EL (cell line): ENCODE data around the gene UCP1.
A peak's percentile ranks its signal among the peaks of the same experiment; 100 is the strongest.

Source experiments
- DNase-seq: peaks from one replicate; pipeline ENCODE4 v3.0.0-alpha.2; 2016

UCP1 gene, protein sequence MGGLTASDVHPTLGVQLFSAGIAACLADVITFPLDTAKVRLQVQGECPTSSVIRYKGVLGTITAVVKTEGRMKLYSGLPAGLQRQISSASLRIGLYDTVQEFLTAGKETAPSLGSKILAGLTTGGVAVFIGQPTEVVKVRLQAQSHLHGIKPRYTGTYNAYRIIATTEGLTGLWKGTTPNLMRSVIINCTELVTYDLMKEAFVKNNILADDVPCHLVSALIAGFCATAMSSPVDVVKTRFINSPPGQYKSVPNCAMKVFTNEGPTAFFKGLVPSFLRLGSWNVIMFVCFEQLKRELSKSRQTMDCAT

GRCh38 chr4:140568507-140569306, at the start of gene UCP1:
TSS of gene UCP1 (minus strand) at chr4:140568961. CDS start at chr4:140568729, 232 bp downstream.
- DNase-seq: peak; percentile 13

DNA sequence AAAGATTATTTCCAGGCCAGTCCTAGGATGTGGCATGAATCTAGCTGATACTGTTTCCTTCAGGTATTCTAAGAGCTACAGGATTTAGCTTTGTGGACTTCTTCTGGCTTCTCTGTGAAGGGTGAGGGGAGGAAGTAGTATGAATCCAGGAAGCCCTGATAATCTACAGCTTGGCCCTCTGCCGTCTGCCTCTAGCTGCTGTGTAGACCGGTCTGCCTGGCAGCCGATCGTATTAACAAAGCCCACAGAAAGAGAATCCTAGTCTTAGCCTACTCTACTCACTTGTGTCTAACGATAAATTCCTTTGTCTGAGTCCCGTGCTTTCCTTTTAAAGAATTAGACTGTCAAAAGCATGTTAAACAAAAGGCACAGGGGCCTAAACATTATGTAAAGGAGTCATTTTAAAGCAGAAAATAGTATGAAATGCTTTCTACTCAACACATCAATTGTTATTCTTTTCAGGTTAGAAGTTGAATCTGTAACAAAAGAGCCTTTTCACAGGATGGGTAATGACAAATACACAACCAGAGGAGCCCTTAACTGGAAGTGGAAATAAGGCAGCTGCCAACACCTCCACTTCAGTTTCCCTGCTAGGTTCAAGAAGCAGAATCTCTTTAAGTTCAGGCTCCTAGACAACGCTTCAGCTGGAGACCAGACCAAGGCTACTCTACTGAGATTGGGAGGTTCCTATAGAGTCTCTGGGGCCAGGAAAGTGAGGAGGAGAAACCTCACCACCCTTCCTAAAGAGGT, 48.9 kb upstream of the UCP1 start:
- no peak for DNase-seq

GRCh38 chr4:140615451-140615850, 46.7 kb upstream of the UCP1 start:
- DNase-seq: no peak

DNA sequence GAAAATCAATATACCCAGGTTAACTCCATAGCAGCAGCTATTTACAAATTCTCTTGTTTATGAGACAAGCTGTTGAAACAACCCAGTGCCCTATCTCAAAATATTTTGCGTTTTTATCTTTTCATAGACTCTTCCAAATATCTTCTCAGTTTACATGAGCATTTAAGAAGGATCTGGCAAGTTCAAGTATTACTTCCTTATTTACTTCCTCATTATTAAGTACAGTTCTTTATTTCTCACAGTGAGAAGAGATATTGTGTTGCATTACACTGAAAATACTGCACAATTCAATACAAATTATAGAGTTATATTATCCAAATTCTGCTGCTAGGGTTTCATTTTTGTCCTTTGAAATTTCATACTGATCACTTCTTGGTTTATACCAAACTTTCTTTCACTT, 43.6 kb upstream of the UCP1 start:
- no peak for DNase-seq

DNA sequence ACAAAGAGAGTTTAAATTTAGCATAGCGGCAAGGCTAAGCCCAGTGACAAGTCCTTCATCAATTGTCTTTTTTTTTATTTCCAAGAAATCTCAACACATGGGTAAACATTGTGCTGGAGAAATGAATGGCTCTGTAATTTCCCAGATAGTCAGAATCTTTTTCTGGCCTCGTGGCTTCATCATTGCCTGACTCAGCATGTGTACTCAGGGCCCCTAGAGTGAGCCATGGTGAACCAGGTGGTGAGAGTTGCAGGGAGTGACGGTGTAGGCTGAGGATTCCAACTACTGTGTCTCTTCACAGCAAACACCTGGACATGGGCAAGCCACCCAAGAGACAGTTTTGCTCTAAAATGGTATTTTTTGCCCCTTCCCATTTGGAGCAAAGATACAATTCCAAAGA, 43.1 kb upstream of the UCP1 start:
- no peak for DNase-seq

DNA sequence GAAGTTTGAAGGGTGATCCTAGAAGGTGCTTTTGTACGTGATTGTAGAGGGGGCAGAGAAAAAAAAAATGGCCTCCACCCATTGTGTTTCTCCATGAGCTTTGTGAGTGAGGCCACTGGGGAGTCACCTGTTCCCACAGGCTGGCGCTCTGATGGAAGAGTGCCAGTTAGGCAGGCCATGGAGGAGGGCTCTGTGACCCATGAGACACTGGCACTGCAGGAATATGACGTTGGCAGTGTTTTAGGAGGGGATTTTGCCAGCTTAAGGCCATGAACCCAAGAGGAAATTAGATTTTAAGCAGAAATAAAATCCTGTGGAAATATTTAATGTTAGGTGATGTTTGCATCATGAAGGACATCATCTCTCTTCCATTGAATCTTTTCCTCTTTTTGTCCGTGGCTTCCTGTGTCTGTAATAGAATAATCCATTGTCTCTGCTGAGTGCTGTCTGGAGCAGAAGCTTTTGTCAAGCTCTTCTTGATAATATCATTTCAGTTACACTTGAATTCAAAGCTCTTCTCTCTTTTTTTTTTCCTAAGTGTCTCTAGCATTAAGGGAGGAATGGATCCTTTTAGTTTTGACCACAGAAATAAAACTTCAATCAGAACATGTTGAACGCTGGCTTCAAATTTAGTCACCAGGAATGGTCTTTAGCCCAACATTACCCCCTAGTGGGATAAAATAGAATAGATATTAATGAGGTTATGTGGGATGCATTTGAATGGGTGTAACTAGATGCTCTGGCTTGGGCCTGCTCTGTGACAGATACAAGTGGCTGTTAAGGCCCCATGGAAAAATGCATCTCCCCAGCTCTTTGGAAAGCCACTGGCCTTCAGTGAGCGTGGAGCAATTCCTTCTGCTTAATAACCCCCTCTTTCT, 41.0 kb upstream of the UCP1 start:
- peak; percentile 40 for DNase-seq

GRCh38 chr4:140607852-140608251, 39.1 kb upstream of the UCP1 start:
- DNase-seq: no peak

DNA sequence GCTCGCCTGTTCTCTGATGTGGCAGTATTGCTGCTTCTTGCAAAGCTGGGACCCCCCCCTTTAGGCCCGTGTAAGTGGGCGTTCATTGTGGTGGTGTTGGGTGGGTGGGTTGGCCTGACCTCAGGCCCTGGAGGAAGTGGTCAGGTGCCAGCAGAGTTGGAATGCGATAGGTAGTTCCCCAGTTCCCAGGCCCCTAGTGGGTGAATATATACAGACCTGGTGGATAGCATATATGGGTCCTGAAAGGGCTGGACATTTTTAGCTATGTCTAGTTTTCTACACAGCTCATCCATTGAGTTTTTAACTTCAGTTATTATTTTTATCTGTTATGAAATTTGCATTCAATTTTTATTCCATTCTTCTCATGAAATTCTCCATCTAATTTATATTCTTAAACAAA, 35.8 kb upstream of the UCP1 start:
- DNase-seq: no peak

- DNase-seq: no peak
These were observed 34.5 kb upstream of the UCP1 start for GRCh38 chr4:140603286-140603685.

- DNase-seq: no peak
These were observed 34.0 kb upstream of the UCP1 start for GRCh38 chr4:140602714-140603113.

DNA sequence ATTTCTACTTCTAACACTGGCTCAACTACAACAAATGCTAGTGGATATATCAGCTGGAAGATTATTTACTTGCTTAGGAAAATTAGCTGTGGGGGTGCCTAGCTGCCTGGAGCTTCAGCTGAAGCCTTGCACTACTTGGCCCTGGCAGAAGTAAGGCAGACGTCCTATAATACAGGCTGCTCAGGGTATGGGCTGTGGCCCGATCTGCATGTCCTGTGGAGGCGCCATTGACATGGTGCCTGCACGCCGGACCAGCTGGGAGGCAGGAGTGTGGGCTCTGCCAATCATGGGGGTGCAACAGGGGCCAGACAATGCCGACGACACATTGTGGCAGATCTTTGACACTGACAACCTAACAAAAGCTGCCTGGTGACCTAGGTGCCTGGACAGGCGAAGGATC, 31.6 kb upstream of the UCP1 start:
- no peak for DNase-seq

- DNase-seq: no peak
These were observed 26.3 kb upstream of the UCP1 start for GRCh38 chr4:140595065-140595464.

- DNase-seq: no peak
These were observed 15.7 kb upstream of the UCP1 start for GRCh38 chr4:140584439-140584838.

DNA sequence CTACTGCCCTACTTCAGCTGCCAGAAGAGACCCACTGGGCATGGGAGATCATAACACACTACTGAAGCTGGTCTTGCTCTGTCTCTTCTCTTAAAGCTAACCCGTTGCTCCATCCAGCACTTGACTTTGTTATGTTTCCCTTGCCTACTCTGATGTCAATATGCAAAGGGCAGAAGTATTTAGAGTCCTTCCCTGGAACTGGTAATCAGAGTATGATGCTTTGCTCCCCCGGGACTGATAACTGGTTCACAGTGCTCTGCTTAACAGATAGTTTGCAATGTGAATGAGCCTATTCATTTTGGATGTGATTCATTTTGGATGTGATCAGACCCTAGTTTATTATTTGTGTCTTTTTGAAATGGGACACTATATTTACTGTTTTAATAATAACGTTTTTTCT, 12.3 kb upstream of the UCP1 start:
- DNase-seq: no peak

- DNase-seq: no peak
These were observed 10.5 kb upstream of the UCP1 start for GRCh38 chr4:140579278-140579677.

- DNase-seq: no peak
These were observed 6.7 kb upstream of the UCP1 start for GRCh38 chr4:140575489-140575888.

GRCh38 chr4:140571620-140572019, 2.9 kb upstream of the UCP1 start:
- no peak for DNase-seq

- no peak for DNase-seq
These were observed 512 bp upstream of the UCP1 start for GRCh38 chr4:140569307-140569638.

DNA sequence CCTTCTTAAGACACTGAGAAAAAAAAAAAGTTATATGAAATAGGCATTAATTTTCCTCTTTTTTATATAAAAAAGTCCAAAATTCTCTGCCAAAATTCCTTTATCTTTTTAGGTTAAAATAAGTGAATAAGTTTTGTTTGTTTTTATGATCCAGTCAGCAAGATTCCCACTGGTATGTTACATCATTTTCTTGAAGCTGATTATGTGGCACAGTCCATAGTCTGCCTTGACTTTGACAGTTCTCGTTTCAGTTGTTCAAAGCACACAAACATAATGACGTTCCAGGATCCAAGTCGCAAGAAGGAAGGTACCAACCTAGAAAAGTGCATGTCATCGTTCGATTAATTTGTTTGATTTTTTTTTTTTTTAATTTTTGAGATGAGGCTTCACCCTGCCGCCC, 9.1 kb downstream of the UCP1 start:
- DNase-seq: no peak

DNA sequence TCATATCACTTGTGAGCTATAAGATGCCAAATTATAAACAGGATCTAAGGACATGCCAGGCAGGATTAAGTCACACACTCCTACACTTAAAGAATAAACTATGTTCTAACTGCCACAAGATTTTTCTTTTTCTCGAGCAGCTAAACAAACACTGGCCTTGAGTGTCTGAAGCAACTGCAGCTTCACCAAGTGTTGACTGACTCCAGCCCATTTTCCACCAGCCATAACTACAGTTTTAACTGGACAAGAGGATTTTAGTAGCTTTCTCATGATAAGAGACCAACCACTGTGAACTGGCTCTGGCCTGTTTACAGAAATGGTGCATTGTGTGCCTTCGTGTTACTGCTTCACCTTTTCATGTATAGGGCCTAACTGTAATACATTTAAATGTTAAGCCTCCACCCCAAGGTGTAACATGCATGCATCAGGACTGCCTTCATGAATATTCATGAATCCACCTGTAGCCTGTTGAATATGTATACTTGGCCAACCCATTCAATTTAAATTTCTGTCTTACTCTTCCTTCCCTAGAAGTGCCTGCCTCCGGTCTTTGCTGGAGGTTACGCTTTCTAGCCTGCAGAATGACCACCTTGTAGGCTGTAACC, 10.8 kb downstream of the UCP1 start:
- DNase-seq: no peak

DNA sequence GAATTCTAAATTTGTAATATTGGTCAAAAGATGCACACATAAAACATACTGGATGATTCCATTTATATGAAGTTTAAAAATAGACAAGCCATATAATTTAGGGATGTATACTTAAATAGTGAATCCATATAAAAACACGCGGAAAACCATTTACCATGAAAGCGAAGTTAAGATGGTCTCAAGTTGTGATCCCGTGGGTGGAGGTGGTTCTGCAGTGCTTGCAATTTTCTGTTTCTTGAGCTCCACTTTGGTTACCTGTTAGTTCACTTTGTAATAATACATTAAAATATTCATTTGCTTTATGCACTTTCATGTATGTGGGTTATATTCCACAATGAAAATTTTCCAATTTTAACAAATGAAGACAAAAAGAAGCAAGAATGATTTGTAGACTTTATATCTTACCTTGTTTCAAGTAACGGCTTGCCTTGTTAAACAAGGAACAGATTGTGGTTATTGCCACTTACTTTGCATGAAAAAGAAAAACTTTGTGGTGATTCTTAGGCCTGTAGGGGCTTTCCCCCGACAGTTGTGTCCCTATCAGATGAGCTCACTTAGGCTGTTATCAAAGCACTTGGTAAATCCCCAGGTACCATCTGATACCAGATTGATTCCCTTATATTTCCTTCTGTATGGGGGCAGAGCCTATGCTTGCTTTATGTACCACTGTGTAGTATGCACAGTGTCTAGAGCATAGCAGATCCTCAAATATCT, 12.2 kb downstream of the UCP1 start:
- no peak for DNase-seq
